ENCODE measurements around the gene ADAMTS9.
A peak's percentile ranks its signal among the peaks of the same experiment; 100 is the strongest.

ADAMTS9 gene, protein sequence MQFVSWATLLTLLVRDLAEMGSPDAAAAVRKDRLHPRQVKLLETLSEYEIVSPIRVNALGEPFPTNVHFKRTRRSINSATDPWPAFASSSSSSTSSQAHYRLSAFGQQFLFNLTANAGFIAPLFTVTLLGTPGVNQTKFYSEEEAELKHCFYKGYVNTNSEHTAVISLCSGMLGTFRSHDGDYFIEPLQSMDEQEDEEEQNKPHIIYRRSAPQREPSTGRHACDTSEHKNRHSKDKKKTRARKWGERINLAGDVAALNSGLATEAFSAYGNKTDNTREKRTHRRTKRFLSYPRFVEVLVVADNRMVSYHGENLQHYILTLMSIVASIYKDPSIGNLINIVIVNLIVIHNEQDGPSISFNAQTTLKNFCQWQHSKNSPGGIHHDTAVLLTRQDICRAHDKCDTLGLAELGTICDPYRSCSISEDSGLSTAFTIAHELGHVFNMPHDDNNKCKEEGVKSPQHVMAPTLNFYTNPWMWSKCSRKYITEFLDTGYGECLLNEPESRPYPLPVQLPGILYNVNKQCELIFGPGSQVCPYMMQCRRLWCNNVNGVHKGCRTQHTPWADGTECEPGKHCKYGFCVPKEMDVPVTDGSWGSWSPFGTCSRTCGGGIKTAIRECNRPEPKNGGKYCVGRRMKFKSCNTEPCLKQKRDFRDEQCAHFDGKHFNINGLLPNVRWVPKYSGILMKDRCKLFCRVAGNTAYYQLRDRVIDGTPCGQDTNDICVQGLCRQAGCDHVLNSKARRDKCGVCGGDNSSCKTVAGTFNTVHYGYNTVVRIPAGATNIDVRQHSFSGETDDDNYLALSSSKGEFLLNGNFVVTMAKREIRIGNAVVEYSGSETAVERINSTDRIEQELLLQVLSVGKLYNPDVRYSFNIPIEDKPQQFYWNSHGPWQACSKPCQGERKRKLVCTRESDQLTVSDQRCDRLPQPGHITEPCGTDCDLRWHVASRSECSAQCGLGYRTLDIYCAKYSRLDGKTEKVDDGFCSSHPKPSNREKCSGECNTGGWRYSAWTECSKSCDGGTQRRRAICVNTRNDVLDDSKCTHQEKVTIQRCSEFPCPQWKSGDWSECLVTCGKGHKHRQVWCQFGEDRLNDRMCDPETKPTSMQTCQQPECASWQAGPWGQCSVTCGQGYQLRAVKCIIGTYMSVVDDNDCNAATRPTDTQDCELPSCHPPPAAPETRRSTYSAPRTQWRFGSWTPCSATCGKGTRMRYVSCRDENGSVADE (N-terminal part only)

DNA sequence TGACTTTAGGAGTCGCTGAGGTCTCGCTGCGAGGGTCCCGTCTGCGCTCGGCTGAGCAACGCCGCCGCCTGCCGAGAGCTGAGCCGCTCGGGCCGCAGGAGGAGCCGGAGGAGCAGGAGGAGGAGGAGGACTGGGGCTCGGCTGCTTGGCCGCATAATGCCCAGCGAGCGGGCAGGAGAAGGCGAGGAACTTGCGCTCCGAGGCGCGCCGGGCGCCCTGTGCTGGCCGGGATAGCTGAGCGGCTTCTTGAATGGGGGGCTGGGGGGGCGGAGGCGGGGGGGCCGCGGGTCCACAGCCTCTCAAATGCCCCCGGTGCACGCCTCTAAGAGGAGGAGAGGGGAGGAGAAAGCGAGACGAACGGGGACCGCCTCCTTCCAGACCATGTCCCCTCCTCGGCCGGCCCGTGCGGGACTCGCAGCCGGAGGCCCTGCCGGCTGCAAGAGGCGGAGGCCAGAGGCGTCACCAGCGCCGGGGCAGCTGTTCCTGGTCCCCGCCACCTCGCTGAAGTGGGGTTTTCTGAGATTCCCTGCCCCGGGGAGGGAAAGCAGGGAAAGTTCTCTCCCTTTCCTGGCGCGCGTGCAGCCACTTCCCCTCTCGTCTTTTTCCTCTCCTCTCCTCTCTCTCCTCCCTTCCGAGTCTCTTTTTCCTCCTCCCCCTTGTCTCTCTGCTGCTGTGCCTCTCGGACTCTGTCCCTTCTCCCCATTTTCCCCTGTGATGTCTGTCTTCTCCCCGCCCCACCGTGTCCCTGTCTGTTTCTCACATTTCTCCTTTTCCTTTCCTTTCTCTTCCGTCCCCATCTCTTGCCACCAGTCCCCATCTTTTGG is at the start of gene ADAMTS9:
TSS of gene ADAMTS9 (minus strand) at position 220 of the 824 bp plus-strand sequence. CDS start 343 bp downstream, outside the sequence.
- DNase-seq: peak in 1 of 2 experiments; percentile 52

DNA sequence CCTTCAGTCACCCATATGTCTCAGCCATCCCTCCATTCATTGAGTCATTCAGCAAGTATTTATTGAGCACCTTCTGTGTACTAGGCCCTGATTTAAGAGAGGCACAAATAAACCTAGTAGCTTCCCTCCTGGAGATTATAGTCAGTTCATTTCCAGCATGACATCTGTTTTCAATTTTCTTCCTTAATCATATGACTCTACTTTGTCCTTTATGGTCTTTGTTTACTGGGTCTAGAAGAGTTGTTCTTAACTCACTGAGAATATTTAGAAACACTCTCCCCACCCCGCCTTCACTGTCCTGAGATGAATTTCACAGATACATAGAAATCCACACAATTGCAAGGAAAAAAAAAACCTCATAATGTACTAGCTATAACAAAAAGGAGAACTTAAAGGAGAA is 44.8 kb upstream of the ADAMTS9 start:
- DNase-seq: no peak

DNA sequence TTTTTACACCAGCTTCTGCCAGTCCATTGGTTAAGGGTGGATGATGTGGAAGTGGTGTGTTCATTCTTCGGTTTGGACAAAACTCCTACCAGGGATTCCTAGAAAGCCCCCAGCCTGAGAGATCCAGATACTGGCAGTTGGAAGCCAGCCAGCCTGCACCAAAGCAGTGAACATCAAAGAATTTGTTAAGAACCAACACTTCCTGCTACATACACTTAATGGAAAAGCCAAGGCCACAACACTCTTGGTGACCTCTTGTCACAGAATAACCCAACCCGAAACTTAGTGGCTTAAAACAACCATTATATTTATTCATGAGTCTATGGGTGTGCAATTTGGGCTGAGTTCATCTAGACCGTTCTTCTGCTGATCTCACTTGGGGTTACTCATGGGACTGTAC is 42.9 kb upstream of the ADAMTS9 start:
- no peak for DNase-seq

DNA sequence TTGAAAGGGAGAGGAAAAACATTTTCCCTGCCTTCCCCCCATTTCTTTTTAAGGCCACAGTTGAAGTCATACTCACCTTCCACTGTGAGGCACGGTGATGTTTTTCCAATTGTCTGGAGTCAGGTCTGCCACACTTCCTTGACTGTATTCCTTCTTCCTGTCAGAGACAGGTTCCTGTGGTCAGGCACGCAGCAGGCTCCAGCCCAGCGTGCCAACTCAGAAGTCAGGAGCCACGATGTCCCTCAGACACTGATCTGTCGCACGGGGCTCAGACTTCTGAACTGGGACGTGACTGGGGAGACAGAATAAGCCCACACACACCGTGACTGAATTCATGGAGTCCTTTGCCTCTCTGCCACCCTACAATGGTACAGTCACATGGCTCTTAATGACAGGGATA is 41.2 kb upstream of the ADAMTS9 start:
- DNase-seq: no peak

DNA sequence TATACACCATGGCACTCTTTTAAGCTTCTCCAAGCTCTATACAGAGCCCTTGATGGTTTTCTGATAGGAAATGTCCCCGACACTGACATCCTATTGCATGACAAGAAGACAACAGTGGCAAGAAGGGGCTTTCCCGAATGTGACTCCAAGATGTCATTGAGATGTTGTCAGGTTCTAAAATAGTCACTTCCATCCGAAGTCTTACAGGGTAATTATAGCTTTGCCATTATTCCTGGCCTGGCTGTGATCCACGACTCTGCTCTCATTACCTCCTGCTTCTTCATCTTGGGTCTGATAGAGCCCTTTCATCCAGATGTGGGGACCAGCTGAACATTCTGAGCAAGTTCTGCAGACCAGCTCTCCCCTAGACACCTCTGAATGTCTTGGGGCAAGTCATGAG is 40.6 kb upstream of the ADAMTS9 start:
- DNase-seq: no peak

DNA sequence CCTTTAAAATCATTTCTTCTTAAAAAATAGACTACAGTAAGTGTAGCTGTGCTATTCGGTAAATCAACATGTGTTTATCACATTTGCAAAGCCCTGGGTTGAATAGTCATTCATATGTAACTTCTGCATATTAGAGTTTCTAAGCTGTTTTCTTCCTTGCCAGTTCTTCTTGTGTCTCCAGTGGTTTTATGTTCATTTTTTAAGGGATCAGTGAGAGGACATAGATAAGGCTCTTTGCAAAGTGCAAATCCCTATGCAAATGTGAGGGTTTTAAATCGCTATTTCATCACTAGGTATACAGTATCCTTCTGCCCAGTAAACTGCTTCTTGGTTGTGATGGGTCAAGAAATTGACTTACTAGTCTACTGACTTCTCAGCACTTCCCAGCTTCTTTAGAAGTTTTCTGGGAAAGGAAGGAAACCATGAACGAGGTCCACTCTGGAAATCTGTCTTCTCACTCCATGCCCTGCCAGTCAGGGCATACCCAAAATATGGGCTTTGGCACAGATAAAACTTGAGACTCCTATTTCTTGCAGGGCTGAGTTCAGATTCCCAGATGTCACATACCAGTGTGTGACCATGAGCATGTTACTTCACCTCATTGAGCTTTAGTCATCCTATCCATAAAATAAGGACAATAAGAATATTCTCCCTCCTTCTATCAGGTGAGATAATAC is 38.8 kb upstream of the ADAMTS9 start:
- no peak for DNase-seq

DNA sequence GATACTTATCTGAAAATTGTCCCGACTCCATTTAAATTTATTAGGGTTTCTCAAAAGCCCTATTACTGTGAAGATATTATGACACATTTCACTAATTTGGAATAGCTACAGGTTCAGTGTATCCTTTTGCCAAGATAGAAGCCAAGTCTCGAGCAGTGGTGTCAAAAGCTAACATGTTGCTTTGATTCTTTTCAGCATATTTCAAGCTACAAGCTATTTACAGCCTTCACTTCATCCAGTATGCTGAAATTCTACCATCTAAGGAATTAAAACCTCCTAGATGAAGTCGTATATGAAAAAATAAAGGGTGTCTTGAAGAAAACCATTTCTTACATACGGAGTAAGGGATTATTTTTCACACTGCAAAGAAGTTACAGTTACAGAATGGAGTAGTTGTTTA is 31.2 kb upstream of the ADAMTS9 start:
- DNase-seq: no peak

DNA sequence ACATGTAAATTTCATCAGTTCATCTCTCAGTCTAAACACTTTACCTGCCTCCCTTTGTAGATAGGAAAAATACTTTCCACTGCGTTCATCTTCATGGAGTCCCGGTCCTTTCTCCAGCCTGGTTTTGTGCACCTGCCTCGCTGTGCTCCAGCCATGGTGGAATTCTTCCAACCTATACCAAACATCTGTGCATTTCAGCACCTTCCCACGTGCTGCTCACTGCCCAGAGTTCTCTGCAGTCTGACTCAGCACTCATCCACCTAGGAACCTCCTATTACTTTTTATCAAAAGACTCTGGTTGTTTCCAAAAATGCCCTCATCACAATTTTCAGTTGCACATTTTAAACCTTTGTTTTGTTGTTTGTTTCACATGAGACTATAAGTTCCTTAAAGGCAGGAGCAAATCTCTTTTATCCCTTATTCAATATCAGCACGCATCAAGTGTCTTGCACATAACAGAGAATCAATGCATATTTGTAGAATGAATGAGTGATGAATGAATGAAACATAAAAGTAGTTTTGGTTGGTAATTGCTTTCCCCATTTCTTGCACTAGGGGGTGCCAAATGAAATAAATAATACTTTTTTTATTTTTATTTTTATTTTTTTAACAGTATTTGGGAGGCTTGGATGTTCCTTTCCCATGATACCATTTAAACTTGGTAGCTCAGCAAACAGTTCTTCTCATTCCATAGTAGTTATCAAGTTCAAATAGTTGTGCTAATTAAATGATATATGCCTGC is 30.2 kb upstream of the ADAMTS9 start:
- no peak for DNase-seq

DNA sequence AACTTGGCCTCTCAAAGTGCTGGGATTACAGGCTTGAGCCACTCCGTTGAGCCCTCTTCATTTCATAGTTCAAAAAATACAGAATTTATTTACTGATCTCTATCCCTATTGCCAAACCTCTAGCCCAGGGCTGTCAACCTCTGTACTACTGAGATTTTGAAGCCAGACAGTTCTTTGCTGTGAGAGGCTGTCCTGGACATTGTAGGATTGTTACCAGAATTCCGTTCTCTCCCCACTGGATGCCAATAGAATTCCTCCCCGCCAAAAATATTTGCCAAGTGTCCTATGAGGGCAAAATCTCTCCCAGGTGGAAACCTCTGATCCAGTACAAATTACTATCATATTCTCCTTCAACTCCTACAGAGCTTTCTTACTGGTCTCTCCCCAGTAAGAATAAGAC is 29.6 kb upstream of the ADAMTS9 start:
- DNase-seq: no peak

DNA sequence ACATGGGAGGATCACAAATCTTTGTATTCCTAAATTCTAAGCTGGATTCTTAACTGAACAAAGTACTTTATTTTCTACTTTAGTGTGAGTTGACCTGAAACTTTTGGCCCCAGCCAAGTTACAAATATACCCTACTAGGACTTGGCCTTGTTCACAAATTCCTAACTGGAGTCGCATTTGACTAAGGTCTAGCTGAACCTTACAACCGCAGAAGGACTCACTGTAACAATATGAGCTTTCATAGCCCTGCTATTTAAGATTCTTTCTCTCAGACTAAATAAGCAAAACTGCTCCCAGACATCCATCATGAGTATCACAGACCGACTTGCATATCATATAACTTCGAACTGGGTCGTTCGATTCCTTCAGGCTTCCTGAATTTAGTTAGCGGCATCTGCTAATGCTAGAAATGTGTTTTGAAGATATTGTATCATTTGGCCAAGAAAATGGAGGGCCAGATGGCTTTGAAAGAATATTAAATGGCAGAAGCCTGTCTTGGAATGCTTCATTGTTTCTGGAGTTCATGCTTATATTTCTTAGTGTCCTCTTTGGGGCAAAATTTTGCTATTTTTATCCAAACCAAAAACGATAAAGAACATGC is 28.4 kb upstream of the ADAMTS9 start:
- DNase-seq: no peak

DNA sequence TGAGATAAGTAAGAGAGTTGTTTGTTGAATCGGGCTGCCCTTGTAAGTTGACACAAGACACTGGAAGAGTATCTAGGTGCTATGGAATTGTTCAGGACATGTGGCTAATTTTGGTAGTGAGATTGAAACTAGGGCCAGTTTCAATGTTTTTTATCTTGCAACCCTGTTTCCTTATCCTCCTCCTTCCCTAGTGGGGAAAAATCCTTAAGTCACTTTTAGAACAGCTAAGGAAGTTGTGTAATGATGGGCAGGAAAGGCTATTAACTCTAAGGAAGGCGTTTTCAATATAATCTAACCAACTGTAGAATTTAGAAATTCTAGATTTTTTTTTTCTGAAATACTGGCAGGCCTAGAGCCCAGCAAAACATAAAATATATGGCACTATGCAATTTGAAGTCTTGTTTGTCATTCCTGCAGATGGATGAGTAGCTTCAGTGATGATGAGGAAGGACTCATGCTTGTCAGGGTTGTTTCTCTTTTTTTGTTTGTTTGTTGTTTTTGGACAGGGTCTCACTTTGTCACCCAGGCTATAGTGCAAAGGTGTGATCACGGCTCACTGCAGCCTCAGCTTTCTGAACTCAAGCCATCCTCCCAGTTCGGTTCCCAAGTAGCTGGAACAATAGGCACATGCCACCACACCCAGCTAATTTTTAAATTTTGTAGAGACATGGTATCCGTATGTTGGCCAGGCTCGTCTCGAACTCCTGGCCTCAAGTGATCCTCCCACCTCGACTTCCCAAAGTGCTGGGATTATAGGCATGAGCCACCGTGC is 27.6 kb upstream of the ADAMTS9 start:
- no peak for DNase-seq

DNA sequence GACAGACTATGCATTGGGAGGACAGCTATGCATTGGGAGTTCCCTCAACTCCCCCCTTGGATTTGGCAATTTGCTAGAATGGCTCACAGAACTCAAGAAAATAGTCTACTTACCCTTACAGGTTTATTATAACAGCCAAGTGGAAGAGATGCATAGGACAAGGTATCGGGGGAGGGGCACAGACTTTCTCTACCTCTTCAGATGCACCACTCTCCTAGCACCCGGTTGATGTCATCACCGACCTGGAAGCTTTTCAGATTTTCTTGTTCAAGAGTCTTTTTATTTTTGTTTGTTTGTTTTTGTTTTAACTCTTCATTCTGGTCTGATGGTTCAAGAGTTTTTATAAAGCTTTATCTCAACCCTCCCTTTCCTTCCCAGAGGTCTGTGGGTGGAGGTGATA is 20.7 kb upstream of the ADAMTS9 start:
- no peak for DNase-seq

DNA sequence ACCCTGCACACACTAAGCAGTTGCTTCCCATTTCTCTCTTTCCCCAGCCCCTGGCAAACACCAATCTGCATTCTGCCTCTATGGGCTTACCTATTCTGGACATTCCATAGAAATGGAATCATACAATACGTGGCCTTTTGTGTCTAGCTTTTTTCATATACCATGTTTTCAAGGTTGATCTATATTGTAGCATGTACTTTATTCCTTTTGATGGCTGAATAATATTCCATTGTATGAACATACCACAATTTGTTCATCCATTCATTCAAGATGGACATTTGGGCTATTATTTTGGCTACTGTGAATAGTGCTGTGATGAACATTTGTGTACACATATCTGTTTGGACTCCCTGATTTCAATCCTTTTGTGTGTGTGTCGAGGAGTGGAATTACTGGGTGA is 18.1 kb upstream of the ADAMTS9 start:
- DNase-seq: no peak

DNA sequence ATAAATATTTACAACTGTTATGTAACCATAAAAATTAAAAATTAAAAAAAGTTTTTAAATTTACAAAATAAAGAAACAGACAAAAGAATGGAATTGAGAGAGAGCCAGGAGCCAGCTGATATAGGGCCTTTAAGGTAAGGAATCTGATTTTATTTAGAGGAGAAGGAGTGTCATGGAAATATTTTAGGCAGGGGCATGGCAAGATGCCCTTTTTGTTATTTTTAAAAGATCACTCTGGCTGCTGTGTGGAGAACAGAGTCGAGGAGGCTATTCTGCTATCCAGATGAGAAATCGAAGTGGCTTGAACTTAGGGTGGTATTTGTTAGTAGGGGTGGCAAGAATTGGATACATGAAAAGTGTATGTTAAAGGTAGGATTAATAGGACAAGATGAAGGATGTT is 9.1 kb upstream of the ADAMTS9 start:
- DNase-seq: no peak

DNA sequence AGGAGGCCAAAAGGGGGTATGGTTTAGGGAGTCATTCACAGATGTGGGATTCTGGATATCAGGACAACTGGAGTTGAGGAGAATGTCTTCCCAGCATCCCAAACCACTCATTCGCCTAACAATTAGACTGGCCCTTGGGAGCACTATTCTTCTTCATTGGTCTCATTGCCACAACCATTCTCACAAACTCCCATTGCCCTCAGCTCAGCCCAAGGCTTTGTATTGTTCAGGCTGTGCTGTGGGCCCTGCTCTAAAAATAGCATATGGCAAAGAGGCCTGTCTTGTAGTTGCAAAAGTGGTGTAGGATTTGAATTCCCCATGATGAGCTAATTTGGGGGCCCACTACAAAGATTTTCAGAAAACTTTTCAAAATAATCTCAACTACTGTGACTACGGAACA is 6.3 kb upstream of the ADAMTS9 start:
- DNase-seq: no peak

DNA sequence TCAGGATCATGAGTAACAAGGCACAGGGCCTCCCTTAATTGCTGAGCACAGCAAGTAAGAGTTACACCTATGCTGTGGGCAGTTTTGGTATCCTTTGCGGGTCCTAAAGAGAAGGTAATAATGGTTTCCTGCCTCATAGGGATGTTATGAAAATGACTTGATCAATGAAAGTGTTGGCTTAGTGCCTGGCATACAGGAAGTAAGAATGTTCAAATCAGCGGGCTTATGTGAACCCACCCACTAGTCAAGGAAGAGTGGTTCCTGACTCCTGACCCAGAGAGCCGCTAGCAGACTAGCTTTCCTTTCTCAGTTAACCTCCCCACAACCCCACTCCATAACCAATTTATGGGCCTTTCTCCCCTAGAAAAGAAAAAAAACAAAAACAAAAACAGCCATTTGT is 5.2 kb upstream of the ADAMTS9 start:
- DNase-seq: no peak

DNA sequence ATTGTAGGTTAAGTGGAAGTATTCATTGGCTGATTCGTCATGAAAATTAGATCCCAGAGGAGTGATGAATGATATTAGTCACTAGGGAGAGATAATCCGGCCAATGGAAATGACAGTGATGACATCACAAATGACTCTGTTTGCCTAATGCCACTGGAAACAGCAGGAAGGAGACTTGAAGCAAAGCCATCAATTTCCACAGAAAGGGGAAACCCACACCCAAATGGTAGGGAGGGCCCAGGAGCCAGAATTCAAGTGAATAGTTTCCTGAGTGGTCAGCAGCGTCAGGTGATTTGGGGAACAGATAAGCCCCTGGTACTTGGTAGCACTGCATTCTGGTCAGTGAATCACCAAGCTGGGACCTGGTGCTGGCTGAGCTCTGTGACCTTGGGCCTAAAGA is 3.3 kb upstream of the ADAMTS9 start:
- no peak for DNase-seq

DNA sequence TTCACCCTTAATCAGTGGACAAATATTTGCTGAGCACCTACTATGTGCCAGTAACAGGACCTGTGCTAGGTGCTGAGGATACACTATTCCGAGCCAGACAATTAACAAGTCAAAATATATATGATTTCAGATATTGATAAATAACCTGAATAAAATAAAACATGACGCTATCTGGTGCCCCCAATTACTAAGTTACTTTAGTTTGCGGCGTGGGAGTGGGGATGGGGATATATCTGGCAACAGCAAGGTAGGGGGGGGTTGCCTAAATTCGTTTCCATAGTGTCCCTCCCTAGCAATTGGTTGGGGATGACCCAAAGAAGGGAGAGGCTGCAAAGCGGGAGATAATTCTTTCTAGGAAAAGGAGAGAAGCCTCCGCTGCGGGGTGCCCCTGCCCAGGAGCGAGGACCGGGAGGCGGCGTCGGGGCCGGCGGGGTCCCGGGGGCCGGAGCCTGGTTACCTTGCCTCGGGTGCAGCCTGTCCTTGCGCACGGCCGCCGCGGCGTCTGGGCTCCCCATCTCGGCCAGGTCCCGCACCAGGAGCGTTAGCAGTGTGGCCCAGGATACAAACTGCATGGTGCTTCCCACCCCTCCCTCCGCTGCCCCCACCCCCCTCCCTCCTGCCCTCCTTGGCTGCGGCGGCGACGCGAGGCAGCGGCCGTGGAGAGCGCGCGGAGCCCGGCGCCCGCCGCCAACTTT is 567 bp downstream of the ADAMTS9 start:
- DNase-seq: no peak

DNA sequence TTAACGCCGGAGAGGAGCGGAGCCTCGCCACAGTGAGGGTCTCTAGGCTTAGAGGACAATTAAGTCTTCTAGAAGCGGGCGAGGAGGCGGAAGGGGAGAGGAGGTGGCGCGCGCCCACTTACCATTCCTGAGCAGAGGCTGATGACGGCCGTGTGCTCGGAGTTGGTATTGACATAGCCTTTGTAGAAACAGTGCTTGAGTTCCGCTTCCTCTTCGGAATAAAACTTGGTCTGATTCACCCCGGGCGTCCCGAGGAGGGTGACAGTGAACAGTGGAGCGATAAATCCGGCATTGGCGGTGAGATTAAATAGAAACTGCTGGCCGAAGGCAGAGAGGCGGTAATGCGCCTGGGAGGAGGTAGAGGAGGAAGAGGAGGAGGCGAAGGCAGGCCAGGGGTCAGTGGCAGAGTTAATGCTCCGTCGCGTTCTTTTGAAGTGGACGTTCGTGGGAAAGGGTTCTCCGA is 1.3 kb downstream of the ADAMTS9 start:
- peak in 1 of 2 experiments; percentile 46 for DNase-seq
